ENCODE data around the gene GABBR2.

Gene GABBR2

DNA sequence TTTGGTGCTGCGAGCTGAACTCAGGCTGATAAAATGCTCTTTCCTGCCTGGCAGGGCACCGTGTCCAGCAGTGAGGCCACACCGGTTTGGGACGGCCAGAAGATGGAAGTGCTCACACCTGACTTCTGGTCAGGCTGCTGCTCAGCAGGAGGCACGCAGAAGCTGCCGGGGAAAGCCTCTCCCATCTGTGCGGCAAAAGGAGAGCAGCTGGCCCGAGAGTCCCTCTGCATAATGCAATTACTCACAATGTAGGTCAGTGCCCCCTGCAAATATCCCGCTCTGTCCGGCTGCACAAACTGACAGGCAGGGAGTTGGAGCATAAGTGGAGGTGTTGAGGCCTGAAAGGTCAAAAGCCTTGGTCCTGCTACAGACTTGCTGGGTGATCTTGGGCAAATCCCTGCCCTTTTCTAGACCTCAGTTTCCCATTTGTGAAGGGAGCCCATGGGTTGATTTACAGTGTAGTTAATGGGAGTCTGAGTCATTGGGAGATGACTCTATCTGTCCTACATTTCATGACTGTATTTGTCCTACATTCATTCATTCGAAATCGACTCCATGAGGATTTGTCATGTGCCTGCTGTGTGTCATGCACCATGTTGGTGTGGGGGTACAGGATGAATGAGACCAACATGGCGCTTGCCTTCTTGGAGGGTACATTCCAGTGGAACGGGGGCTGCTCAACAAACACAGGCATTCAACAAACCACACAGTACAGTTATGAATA, 391.4 kb downstream of the GABBR2 start:
- no peak for DNase-seq (ENCODE audit: low read depth)

DNA sequence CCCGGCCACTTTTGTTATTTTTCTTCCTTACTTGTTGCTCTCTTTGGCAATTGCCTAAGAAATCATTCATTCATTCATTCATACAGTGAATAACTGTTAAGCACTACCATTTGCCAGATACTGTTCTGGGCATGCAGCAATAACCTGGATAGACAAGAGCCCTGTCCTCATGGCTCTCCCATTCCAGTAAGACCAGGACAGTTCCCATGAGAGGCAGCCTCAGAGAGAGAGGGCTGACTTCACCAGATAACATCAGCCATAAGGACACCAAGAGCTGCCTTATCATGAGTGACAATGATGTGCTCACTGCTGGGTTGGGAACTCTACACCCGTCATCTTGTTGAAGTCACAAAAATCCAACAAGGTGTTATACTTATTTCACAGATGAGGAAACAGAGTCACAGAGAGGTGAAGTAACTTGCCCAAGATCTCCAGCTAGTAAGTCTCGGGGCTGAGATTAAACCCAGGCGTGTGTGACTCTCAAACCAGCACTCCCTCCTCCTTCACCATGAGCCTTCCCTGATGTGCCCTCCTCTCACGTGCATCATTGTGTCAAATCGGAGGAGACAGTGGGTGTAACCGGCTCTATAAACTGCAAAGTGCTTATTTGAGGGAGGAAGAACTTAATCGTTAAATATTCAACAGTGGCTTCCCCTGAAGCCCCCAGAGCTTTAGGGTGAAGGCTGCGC, 392.1 kb downstream of the GABBR2 start:
- DNase-seq (ENCODE audit: low read depth): no peak

DNA sequence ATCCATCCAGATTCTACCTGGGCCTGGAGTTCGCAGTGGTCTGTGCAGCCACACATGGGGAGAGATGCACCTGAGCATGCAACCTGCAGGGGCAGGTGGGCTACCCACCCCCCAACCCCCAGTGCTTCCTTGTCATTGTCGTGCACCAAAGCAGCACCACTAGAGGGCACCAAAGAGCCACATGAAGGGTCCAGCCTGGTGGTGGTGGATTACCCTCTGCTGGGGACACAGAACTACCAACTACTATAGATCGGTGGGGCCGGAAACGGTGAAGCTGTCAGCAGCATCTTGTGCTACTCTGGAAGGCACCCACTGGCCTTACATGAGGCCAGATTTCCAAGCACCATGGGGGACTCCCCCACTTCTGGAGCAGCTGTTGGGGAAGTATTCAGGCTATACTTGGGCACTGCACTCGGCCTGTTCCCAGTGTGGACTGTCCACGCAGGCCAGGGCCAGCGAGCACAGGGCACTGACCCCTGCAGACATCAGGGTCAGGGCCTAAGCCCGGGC, 393.1 kb downstream of the GABBR2 start:
- peak; percentile 41 for DNase-seq (ENCODE audit: low read depth)

DNA sequence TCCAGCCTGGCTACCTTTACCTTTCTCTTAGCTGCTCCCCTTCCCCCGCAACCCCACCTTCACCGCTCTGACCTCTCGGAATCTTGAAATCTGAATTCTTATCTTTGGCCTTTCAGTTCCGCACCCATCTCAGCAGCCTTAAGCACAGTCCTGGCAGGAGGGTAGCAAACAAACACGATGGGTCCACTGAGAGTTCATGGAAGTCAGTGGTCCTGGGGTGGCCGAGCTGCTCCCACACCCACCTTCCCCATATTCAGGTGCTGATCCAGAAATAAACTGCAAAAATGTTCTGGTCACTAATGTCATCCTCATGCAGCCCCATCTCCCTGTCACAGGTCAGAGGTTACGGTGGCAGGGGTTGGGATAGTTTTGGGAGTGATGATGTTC, 393.7 kb downstream of the GABBR2 start:
- DNase-seq (ENCODE audit: low read depth): no peak

DNA sequence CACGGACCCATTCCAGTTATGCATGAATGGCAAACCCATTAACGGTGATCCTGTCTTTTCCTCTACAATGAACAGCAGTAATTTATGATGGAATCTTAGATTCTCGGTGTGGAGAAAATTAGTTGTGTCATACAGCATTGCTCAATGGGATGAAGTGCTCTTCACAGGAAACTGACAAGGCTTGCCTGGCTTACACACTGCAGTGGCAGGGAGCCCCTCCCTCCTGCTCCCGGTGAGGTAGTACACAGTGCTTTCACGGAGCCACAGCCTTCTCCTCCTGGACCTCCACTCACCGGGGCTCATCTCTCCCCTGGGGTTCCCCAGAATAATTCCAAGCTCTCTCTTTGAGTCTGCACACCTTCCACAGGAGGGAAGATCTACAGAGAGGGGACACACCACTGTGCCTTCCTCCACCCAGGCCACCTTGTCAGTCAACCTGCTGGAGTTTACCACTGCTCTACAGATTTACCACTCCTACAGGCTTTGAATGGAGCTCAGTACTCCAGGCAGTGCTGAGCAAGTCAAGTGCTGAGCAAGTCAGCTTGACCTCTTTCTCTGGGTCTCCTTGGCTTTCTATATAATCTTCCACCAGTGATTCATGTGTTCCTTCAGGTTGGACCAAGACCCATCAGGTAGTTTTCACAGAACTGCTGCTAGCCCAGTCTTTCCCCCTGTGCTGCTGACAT, 394.2 kb downstream of the GABBR2 start:
- no peak for DNase-seq (ENCODE audit: low read depth)

DNA sequence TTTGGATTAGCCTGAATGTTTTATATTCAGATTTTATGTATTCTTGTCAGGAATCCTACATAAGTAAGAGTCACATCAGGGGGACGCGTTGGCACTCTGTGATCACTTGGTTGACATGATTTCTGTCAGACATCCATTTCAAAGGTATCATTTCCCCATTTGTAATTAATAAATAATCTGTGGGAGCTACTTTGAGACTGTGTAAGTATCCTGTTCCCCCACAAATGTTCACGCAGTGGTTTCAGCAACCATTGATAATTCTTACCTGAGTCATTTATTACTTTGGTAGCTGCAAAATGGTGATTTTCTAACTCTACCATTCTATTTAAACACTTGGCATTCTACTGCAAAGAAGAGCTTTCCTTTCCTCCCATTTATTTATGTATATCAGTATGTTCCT, 396.4 kb downstream of the GABBR2 start:
- DNase-seq (ENCODE audit: low read depth): no peak

DNA sequence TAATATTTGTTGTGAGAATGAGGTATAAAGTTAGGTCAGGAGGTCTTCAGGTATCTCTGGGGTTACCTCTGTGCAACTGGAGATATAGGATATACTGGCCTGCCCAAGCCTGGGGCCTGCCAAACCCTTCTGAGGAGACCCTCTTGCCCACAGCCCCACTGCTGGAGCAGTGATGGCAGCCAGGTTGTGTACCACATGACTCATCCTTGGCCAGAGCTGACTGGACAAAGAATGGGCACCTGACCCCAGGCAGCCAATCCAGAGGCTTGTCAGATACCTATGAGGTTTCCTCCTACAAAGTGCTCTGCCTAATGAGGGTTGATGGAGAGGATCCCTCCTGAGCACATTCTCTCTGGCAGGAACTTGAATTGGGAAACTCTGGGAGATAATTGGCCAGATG, 397.2 kb downstream of the GABBR2 start:
- DNase-seq (ENCODE audit: low read depth): no peak

DNA sequence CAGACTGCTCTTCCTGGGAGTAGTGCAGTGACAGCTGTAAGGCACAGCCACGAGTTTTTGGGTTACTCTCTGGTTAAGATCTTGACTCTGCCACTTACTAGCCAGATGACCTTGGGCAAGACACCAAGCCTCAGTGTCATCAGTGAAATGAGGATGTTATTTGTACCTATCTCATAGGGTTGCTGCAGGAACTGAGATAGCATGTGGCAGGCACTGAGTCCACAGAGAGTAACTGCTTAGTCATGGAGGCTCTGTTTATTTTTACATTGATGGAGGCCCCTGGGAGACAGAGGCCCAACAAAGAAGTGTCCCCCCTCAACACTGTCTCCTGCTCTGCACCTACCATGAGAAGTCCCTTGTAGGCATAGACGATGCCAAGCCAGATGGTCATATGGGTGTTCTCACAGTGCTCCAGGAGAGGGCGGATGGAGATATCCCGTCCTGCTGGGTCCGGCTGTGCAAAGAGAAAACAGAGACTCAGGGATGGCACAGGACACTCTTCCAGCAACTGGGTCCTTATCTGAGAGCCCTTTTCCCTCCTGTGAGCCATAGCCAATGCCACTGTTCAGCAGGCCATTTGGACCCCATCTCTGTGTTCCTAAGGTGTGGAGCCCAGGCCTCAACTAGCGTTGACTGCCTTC, 397.9 kb downstream of the GABBR2 start:
- DNase-seq (ENCODE audit: low read depth): no peak

DNA sequence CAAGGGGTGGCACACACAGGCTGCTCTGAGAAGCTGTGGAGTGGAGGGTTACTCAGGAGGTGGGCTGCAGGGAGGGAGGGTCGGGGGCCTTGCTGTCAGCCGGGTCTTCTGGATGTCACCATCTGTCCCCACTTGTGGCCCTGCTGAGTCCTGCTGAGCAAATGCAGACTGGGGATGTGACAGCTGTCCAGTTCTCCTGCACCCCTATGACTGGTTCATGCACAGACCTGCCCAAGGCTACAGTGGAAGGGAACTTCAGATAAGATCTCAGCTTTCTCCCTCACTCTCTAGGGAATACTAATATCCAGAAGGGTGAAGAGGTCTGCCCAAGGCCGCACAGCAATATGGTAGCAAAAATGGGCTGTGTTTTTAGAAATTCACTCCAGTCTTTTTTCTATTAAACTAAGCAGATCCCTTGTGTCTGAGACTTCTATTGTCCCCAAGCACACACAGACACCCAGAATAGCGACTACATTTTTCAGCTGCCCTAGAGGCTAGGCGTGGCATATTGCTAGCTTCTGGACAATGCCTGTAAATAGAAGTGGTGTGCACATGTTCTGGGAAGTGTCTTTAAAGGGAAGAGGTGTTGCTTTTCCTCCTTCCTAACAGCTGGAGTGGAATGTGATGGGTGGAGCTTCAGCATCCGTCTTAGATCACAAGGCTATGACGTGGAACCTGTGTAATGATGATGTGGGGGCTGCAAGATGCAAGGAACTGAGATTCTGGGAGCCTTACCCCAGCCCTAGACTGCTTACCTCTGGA, 402.2 kb downstream of the GABBR2 start:
- no peak for DNase-seq (ENCODE audit: low read depth)

DNA sequence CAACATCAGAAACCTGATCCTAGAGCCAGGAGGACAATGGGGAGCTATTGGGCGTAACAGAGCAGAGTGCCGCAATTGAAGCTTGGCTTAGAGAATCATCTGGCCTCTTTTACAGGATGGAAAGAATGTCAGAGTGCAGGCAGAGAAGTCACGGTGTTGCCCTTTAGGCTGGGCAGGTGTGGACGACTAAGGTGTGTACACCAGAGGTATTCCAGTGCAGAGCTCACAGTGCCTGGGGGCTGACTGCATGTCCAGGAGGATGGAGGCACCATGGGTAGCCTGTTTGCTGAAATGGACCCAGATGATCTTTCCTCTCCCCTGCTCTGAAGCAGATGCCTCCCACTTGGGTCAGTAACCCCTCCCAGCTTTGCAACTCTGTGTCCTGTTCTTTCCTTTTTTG, 404.4 kb downstream of the GABBR2 start:
- DNase-seq (ENCODE audit: low read depth): no peak

DNA sequence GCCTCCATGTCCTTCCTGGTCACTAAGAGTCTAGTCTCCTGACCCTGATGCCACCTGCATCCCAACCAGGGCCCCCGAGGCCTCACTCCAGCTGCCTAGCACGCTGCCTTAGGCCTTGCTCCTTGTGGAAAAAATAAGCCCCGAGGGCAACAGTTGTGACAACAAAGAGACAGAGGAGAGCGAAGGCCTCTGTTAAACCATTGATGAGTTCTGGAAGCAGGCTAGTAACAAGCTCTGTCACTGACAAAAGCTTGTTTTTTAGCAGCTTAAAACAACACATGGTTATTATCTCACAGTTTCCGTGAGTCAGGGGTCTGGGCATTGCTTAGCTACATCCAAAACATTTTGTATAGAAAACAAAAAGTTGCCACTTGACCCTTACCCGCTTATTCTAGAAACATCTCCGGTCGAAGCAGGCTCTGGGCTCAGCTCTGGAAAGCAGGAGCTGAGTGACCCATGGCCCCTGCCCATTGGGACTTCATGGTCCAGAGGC, 405.1 kb downstream of the GABBR2 start:
- no peak for DNase-seq (ENCODE audit: low read depth)

DNA sequence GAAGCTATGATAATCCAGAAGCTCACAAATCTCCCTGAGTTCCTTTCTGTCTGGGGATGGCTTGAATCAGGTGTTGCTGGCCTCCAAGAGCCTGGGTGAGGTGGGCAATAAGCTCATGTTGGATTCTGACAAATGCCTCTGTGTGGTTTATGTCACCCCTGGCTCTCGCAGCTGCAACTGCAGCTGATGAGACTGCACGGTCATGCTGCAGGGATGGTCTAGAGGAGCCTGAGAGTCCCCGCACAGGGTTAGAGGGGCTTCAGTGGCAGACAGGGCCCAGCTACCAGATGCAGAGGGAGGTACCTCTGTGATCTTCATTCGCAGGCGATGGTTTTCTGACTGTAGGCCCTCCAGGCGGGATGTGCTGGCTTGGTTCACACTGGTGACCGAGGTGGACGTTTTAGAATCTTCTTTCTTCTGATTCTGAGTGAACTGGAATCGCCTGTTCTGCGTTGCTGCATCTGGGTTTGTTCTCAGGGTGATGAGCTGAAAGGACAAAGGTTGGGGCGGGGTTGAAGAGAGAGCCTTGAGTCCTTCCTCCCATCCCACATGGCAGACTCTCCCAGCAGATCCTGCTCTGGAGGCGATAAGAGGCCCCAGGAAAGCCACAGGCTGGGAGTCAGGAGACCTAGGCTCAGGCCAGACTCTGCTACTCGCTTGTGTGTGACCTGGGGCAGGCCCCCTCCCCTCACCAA, 405.6 kb downstream of the GABBR2 start:
- no peak for DNase-seq (ENCODE audit: low read depth)

DNA sequence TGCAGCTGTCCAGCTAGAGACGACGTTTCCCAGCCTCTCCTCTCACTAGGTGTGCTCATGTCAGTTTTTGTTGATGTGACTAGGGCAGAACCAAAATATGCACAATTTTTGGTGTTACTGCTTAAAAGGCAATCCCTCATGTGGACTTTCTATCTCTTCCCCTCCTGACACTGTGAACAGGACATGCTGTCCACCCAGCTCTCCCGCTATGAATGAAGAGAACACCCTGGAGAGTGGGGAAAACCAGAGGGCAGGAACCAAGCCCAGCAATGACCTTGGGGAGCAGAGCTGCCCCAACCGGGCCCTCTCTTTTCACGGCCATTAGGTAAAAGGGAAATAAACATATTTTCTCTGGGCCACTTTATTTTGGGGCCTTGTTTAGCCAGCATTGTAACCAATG, 406.6 kb downstream of the GABBR2 start:
- DNase-seq (ENCODE audit: low read depth): no peak

DNA sequence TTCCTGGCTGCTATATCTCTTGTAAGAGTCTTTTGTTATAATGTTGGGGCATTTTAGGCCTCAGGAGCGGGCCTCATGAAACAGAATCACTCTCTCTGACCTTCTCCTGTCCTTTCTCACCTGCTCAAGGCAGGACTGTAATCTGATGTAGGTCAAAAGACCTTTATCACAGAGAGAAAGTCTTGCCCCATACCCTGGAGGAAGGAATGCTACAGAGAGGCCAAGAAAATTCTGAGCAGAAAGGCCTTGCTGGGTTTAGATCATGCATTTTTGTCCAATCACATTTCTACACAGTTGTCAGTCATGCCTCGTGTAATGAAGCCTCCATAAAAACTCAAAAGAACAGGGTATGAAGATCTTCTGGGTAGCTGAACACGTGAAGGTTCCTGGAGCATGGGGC, 408.1 kb downstream of the GABBR2 start:
- DNase-seq (ENCODE audit: low read depth): no peak

DNA sequence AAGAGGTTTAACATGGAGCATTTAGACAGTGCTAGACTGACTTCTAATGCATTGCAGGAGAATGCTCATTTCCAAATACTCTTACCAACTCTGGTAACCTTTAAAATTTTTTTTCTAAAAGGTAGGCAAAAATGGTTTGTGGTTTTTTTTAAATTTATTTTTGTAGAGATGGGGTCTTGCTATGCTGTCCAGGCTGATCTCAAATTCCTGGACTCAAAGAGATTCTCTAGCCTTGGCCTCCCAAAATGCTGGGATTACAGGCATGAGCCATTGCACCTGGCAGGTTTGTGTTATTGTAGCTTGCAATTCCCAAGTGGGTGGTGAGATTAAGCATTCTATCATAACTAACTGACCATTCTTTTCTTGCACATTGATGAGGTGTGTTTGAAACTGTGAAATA, 410.3 kb downstream of the GABBR2 start:
- no peak for DNase-seq (ENCODE audit: low read depth)

DNA sequence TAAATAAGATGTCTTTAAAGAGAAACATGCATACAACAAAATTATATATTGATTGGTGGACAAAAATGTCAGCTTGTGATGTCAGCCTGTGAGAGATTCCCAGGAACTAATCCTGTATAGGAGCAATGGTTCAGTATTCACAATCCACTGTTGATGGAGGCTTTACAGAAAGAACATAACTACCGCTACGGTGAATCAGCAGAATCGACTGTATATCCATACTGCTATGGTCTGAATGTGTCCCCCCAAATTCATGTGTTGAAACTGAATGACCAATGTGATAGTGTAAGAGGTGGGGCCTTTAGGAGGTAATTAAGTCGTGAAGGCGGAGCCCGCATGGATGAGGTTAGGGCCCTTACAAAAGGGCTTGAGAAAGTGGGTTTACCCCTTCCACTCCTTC, 412.9 kb downstream of the GABBR2 start:
- no peak for DNase-seq (ENCODE audit: low read depth)

DNA sequence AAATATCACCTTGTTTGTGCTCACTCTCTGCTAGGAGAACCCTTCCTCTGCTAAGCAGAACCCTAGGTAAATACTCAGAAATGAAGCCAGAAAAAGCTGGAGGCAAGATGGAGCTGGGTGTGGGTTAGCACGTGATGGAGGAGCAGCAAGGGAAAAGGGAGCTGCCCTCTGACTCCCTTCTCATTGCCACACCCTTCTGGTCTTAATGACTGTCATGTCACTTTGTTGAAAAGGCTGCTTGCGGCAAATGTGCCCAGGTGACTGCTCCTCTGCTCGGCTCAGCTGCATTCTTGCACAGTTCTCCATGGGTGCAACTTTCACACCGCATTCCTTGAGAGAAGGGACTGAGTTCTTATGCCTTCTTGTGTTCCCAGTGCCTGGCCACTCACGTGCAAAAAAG, 416.9 kb downstream of the GABBR2 start:
- DNase-seq (ENCODE audit: low read depth): no peak

DNA sequence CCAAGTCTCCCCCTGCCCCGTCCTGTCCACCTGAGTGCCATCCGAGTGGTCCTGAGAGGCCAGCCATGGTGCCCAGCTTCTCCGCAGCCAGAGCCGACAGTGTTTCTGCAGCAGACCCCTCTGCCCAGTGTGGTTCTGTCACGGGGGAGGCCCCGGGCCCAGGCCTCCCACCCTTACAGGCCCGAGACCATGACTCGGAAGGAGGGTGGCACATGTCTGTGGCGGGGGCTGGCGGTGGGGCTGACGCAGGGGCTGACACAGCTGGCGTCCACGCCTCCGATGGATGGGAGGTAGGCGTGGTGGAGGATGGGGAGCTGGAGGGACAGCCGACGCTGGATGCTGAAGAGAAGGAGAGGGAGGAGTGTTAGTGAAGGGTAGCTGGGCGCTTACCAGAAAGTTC, 418.3 kb downstream of the GABBR2 start:
- DNase-seq (ENCODE audit: low read depth): no peak

DNA sequence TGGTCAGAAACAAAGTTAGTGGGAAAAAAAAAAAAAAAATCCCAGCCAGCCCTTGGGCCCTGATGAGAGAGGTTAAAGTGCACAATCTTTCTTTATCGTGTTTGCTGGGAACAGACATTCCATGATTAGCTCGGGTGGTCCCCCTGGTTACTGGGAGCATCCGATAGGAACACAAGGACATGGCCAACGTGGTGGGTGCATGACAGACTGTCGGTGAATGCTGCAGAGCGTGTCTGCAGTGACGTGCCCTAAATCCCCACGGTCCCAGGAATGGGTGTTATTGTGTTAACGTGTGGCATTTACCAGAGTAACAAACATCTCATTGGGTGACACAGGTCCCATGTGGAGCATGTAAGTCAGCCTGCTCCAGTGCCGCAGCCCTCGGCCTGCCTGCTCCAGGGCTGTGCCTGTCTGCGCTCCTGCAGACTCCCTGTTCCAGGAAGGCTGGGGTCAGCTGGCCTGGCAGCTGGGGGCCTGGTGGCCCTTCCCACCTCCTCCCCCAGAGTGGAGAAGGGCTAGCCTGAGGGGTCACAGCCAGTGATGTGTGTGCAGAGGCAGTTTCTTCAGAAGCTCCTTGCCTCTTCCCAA, 419.0 kb downstream of the GABBR2 start:
- no peak for DNase-seq (ENCODE audit: low read depth)

DNA sequence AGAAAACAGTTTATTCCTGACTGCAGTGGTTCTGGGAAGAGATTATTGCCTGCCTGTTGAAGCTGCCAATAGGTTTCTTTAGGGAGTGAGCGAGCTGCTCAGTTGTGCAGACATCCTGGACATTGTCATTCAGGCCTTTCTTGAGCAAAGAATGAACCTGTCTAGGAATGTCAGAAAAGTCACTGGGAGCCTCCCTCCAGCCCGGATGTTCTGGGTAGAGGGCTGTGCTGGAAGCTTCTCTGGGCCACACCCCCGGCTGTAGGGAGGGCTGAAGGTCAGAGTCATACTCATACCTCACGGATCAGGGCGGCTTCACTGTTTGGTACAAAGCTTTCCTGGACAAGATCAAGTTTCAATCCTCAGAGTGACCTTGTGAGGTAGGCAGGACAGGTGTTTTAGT, 419.9 kb downstream of the GABBR2 start:
- DNase-seq (ENCODE audit: low read depth): no peak

DNA sequence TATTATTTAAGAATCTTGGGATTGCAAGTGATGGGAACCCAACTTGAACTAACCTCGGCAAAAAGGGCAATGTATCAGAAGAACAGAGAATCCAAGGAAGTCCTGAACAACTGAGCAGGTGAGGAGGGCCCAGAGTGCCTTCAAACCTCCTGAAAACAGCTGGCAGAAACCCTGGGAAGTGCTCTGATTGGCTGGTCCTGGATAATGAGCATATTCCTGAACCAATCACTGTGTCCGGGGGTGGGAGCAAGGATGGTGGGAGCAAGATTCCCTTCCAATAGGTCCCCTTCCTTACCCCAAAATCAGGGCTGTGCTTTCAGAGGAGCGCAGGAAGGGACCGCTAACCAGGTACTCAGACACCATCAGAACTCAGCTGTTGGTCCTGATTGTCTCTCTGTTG, 421.4 kb downstream of the GABBR2 start:
- DNase-seq (ENCODE audit: low read depth): no peak
